ENCODE results near the gene INPP5E.

DNA sequence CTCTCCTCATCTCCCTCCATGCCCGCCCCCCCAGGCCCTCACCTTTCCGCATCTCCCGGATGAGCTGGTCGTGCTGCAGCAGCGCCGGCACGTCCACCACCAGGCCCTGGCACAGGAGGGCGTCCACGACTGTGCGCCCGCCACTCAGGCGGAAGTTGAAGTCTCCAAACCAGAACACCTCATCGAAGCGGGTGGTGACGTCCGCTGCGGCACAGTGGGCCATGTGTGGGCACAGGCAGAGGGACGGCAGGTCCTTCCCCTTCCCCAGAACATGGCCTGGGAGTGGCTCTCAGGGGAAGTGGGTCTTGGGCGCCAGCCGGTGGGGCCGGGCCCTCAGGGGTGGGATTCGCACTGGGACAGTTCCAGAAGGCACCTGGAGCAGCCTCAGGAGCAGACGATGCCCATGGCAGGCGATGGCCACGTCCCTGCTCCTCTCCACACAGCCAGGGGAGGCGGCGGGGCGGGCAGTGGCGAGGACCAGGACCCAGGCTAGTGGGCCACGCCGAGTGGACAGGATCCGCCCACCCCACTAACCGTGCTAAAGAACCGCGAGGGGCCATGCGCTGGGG lies 7.8 kb downstream of the INPP5E start:
- no peak for TF ChIP-seq EZH2 (IDR thresholded peaks at IDR 0.05; ENCODE audit: insufficient read depth, poor library complexity, severe bottlenecking)
- no peak for TF ChIP-seq EZH2phosphoT487 (IDR thresholded peaks at IDR 0.05; ENCODE audit: insufficient read depth, low read depth)

All from GM23248 (cell line).